HCT116 (cell line): ENCODE results near the gene TMEM41A.

Experiments
- CBX3 ChIP-seq: IDR thresholded peaks from 2 replicates; pipeline ENCODE4 v1.6.1; 2012; ENCODE audit warnings: low read depth
- EZH2 ChIP-seq: fragments of 200-600 bp; sonication (generic); IDR thresholded peaks from 2 replicates; pipeline ENCODE4 v1.6.1; 2017; ENCODE audit warnings: antibody characterized with exemption, mixed run types
- SIN3A ChIP-seq: IDR thresholded peaks from 2 replicates; pipeline ENCODE4 v1.6.1; 2012; ENCODE audit warnings: low read depth
- TF ChIP-seq, protein P1 (sequence below), 3 experiments: fragments of 200-600 bp in 1 of 3; sonication (generic) in 1 of 3; IDR thresholded peaks in 2 of 3; conservative IDR thresholded peaks in 1 of 3; 2 replicates each; pipeline ENCODE4 v1.5.1; 2012 to 2017; ENCODE audit warnings: low read depth in 2 of 3, low read length in 2 of 3, antibody characterized with exemption in 1 of 3, borderline replicate concordance in 1 of 3, control low read depth in 1 of 3, mild to moderate bottlenecking in 1 of 3, mixed read lengths in 1 of 3, mixed run types in 1 of 3, moderate library complexity in 1 of 3; ENCODE audit not compliant: insufficient read depth in 1 of 3
- TF ChIP-seq, protein P2 (sequence below): IDR thresholded peaks from 2 replicates; pipeline ENCODE4 v1.6.1; 2012

DNA sequence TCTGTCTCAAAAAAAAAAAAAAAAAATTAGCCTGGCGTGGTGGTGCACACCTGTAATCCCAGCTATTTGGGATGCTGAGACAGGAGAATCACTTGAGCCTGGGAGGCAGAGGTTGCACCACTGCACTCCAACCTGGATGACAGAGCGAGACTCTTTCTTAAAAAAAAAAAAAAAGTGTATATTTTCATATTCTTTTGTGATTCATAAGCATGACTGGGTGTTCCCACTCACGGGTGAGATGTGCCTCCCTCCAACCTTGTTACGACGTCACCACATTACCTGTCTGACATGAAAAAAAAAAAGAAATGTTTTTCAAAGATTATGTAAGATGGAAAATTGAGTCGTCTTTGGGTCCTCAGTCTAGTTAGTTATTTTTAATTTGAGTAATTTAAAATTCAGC, 56.8 kb downstream of the TMEM41A start:
- TF ChIP-seq EZH2 (no peak), SIN3A (no peak), CBX3 (no peak)
- TF ChIP-seq, protein P1, sequence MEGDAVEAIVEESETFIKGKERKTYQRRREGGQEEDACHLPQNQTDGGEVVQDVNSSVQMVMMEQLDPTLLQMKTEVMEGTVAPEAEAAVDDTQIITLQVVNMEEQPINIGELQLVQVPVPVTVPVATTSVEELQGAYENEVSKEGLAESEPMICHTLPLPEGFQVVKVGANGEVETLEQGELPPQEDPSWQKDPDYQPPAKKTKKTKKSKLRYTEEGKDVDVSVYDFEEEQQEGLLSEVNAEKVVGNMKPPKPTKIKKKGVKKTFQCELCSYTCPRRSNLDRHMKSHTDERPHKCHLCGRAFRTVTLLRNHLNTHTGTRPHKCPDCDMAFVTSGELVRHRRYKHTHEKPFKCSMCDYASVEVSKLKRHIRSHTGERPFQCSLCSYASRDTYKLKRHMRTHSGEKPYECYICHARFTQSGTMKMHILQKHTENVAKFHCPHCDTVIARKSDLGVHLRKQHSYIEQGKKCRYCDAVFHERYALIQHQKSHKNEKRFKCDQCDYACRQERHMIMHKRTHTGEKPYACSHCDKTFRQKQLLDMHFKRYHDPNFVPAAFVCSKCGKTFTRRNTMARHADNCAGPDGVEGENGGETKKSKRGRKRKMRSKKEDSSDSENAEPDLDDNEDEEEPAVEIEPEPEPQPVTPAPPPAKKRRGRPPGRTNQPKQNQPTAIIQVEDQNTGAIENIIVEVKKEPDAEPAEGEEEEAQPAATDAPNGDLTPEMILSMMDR (IDR thresholded peaks at IDR 0.05 in 2 of 3, conservative IDR thresholded peaks at IDR 0.05 in 1 of 3; ENCODE audit: borderline replicate concordance in 1 of 3, insufficient read depth in 1 of 3, low read depth in 2 of 3, low read length in 2 of 3) = no peak
- TF ChIP-seq, protein P2, sequence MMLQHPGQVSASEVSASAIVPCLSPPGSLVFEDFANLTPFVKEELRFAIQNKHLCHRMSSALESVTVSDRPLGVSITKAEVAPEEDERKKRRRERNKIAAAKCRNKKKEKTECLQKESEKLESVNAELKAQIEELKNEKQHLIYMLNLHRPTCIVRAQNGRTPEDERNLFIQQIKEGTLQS = no peak
